Peyer's patch (tissue), 4 donors: ENCODE data around the gene AGBL4. TPM values are rescaled to one million over a fixed set of nuclear protein-coding genes. Genes with fewer than 3 reads are reported as not detected.

Experiments used
- DNase-seq, 3 donors: peaks; one replicate each; pipeline ENCODE4 v3.0.0-alpha.2; 2017 to 2019
- H3K27ac ChIP-seq, 4 donors: fragments of 200-600 bp; sonication (generic); one replicate each; pipeline ENCODE4 v1.5.1; 2016 to 2019
- H3K27me3 ChIP-seq, 2 donors: fragments of 200-600 bp; sonication (generic); one replicate each; pipeline ENCODE4 v1.5.1; 2019
- H3K36me3 ChIP-seq, 3 donors: fragments of 200-600 bp; sonication (generic); one replicate each; pipeline ENCODE4 v1.5.1; 2016 to 2019
- H3K4me1 ChIP-seq, 4 donors: fragments of 200-600 bp; sonication (generic); one replicate each; pipeline ENCODE4 v1.5.1; 2016 to 2019
- H3K4me3 ChIP-seq, 4 donors: fragments of 200-600 bp; sonication (generic); 1 replicate in 3 of 4; 2 replicates in 1 of 4; pipeline ENCODE4 v1.5.1; 2016 to 2019; ENCODE audit warnings: mild to moderate bottlenecking in 1 of 4
- H3K9me3 ChIP-seq, 4 donors: fragments of 200-600 bp; sonication (generic); one replicate each; pipeline ENCODE4 v1.5.1; 2016 to 2019; ENCODE audit warnings: mild to moderate bottlenecking in 1 of 4
- POLR2A ChIP-seq, 2 donors: fragments of 450-650 bp; IDR thresholded peaks; one replicate each; pipeline ENCODE4 v1.5.1; 2017; ENCODE audit warnings: antibody characterized with exemption in 2 of 2, mild to moderate bottlenecking in 2 of 2, moderate library complexity in 2 of 2
- total RNA-seq, 4 donors: library from RNA; depleted of rRNA; stranded (reverse); fragments of >200 nt; gene quantifications; one replicate each; pipeline ENCODE4 v1.1.0, GENCODE V29; 2016
- TF ChIP-seq, protein P1 (sequence below), 6 experiments: fragments of 450-650 bp in 4 of 6; fragments of 200-600 bp in 2 of 6; sonication (generic) in 1 of 6; IDR thresholded peaks; one replicate each; pipeline ENCODE4 v1.5.1; 2017 to 2019; ENCODE audit warnings: antibody characterized with exemption in 6 of 6, mild to moderate bottlenecking in 3 of 6, moderate library complexity in 1 of 6

The AGBL4 gene
- total RNA-seq, 4 donors from 2014 or later = 2.5 TPM; not detected in 3

DNA sequence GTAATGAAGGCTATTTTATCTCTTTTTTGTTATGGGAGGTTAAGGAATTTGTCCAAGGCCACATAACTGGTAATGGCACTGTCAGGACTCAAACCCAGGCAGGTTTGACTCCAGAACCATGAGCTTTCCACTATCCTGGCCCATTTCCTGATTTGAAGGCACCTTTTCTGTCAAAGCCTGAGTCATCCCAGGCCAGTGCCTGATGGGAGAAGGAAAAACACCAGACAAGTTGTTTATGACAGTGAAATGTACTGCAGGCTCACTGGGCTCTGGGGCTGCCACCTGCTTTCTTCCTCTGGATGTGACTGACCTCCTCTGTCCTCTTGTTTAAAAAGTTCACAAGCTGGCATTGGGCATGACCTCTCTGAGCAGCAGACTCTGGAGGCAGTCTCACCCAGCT lies 1479.9 kb downstream of the AGBL4 start:
- TF ChIP-seq POLR2A (IDR thresholded peaks at IDR 0.05) = no peak
- TF ChIP-seq, protein P1, sequence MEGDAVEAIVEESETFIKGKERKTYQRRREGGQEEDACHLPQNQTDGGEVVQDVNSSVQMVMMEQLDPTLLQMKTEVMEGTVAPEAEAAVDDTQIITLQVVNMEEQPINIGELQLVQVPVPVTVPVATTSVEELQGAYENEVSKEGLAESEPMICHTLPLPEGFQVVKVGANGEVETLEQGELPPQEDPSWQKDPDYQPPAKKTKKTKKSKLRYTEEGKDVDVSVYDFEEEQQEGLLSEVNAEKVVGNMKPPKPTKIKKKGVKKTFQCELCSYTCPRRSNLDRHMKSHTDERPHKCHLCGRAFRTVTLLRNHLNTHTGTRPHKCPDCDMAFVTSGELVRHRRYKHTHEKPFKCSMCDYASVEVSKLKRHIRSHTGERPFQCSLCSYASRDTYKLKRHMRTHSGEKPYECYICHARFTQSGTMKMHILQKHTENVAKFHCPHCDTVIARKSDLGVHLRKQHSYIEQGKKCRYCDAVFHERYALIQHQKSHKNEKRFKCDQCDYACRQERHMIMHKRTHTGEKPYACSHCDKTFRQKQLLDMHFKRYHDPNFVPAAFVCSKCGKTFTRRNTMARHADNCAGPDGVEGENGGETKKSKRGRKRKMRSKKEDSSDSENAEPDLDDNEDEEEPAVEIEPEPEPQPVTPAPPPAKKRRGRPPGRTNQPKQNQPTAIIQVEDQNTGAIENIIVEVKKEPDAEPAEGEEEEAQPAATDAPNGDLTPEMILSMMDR (IDR thresholded peaks at IDR 0.05) = no peak
- Histone ChIP-seq H3K27me3 (no peaks in the 10 kb centered on the region), H3K4me1 (no peaks in the 10 kb centered on the region), H3K9me3 (no peaks in the 10 kb centered on the region), H3K36me3 (no peaks in the 10 kb centered on the region), H3K27ac (no peak overlapping the region), H3K4me3 (no peak overlapping the region)
- DNase-seq = no peak

DNA sequence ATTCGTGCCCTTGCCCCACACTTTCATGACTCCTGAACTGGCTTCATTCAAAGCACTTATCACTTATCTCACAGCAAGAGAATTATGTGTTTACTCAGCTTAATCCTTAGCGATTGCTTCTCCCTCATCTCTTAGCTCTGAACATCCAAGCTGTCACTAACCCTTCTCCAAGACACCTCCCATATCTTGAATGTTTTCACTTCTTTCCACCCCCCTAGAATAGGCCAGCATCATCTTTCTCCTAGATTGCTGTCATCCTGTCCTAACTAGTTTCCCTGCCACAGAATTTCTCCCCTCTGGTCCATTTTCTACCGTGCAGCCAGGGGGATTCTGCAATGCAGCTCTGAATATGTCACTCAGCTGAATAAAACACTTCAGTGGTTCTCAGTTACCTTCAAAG lies 1483.2 kb downstream of the AGBL4 start:
- Histone ChIP-seq H3K9me3 (no peaks in the 10 kb centered on the region), H3K4me3 (no peak overlapping the region), H3K27me3 (no peaks in the 10 kb centered on the region), H3K4me1 (no peaks in the 10 kb centered on the region), H3K27ac (no peak overlapping the region), H3K36me3 (no peaks in the 10 kb centered on the region)
- TF ChIP-seq POLR2A (IDR thresholded peaks at IDR 0.05) = no peak
- TF ChIP-seq, protein P1 (IDR thresholded peaks at IDR 0.05) = no peak
- no peak for DNase-seq

DNA sequence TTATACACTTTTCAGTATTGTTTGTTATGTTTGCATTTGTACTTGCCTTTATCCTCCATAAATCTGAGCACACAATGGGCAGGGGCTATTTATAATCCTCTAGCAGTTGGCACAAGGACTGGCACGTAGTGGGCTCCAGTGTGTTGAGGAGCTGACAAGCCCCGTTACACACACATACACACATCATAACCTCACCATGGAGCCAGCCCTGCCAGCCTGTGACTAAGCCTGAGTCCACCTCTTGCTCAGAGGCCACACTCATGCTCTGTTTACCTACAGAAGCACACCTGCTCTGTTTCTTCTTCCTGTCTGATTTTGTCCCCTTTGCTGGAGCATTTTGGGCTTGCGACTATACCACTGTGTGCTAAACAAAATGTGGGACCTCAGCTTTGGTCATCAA lies 1487.3 kb downstream of the AGBL4 start:
- Histone ChIP-seq H3K4me3 (no peak overlapping the region), H3K27ac (no peak overlapping the region), H3K9me3 (no peaks in the 10 kb centered on the region), H3K4me1 (no peaks in the 10 kb centered on the region), H3K36me3 (no peaks in the 10 kb centered on the region), H3K27me3 (no peaks in the 10 kb centered on the region)
- DNase-seq = no peak
- TF ChIP-seq, protein P1 (IDR thresholded peaks at IDR 0.05) = no peak

DNA sequence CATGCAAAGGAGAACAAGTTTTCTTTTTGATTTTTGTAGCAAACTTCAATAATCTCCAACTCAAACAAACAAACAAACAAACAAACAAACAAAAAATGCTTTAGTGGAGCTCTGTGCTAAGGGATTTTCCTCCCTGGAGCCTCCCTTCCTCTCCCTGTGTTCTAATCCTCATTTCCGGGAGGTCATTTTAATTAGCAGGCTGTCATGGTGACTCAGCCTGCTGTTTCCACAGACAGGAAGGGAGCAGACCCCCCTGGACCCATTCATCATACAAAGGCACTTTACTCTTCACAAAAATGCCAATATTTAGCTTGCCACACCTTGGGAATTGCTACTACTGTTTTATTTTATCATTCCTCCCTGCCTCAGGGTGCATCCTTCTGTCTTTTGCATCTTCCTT lies 1490.8 kb downstream of the AGBL4 start:
- Histone ChIP-seq H3K9me3 (no peaks in the 10 kb centered on the region), H3K27me3 (no peaks in the 10 kb centered on the region), H3K4me1 (no peaks in the 10 kb centered on the region), H3K4me3 (no peak overlapping the region), H3K36me3 (no peaks in the 10 kb centered on the region), H3K27ac (no peak overlapping the region)
- no peak for DNase-seq
- no peak for TF ChIP-seq POLR2A (IDR thresholded peaks at IDR 0.05)
- TF ChIP-seq, protein P1 (IDR thresholded peaks at IDR 0.05) = no peak

DNA sequence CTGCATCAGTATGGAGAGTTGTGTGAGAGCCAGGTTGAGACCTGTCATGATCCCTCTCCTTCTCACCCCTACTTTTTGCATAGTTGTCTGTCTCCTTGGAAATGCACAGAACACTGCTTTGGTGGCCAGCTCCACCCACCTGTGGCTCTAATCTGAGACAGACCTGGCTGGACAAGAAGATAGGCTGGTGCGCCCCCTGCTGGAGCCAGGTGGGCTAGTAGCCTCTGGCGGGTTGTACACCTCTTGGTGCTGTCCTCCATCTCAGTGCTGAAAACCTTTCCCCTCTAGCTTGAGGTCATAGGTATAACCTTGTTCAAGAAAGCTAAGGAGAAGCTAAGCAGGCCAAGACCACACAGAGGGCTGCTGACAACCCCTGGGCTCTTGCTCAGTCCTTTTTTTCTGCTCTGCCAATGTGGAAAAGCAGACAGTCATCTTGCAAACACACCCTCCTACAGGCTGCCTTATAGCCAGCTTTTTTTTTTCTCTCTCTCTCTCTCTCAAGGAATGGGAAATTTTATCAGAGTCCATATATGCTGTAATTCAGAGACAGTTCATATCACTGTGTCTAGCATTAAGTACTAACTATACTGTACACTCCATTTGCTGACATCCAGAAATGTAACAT lies 1492.9 kb downstream of the AGBL4 start:
- H3K9me3 ChIP-seq = no peaks in the 10 kb centered on the region
- H3K4me3 ChIP-seq = no peak overlapping the region
- H3K27ac ChIP-seq = no peak overlapping the region
- TF ChIP-seq, protein P1 (IDR thresholded peaks at IDR 0.05) = peak in 4 of 6 experiments; percentile 39 to 84 (median 65)
- TF ChIP-seq POLR2A (IDR thresholded peaks at IDR 0.05) = no peak
- no peaks in the 10 kb centered on the region for H3K36me3 ChIP-seq
- peaks cover 0 to 14% (median under 1%) of the 10 kb centered on the region in 4 donors for H3K4me1 ChIP-seq
- H3K27me3 ChIP-seq = no peaks in the 10 kb centered on the region
- peak in 2 of 3 donors; percentile 82 to 85 for DNase-seq
